ENCODE data around the gene GTF2H1.

GTF2H1 gene

DNA sequence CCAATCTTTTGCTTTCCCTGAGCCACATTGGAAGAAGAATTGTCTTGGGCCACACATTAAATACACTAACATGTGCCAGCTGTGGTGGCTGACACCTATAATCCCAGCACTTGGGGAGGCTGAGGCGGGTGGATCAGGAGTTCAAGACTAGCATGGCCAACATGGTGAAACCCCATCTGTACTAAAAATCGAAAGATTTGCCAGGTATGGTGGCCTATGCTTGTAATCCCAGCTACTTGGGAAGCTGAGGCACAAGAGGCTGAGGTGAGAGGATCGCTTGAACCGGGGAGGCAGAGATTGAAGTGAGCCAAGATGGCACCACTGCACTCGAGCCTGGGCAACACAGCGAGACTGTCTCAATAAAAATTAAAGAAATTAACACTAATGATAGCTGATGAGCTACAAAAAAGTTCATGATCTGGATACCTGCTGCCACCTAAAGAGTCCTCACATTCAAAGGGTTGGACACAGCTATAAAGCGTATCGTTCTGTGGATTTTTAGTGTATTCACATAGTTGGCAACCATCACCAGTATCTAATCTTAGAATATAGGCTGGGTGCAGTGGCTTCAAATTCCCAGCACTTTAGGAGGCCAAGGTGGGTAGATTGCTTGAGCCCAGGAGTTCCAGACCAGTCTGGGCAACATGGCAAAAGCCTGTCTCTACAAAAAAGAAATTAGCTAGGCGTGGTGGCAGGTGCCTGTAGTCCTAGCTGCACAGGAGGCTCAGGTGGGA, 86.4 kb downstream of the GTF2H1 start:
- FAIRE-seq (no peak), DNase-seq (ENCODE audit: extremely low spot score, insufficient read length, low read depth) (no peak)

DNA sequence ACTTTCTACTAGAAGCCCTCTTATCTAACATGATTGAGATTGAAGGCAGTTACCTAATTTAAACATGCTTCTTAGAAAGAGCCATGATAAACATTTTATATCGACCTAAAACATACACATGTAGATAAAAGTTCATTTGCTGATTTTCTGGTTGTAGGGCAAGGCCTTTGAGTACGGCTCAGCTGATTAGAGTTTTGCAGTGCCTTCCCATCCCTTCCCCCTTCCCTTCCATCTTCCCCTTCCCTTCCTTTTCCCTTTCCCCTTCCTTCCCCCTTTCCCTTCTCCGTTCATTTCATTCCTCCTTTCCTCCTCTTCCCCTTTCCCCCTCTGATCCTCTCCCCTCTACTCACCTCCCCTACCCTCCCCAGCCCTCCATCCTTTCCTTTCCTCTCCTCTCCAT, 94.1 kb downstream of the GTF2H1 start:
- DNase-seq (ENCODE audit: extremely low spot score, insufficient read length, low read depth) = no peak
- no peak for FAIRE-seq
